Esophagus muscularis mucosa (tissue), 3 donors: ENCODE data around the gene ANKRD40CL.

Experiments used
- CTCF ChIP-seq, 3 experiments: fragments of 200-600 bp in 2 of 3; fragments of 450-650 bp in 1 of 3; sonication (generic) in 2 of 3; IDR thresholded peaks; one replicate each; pipeline ENCODE4 v1.5.1; 2017 to 2019; ENCODE audit warnings: antibody characterized with exemption in 3 of 3, mild to moderate bottlenecking in 2 of 3, moderate library complexity in 1 of 3
- POLR2A ChIP-seq: fragments of 450-650 bp; IDR thresholded peaks from one replicate; pipeline ENCODE4 v1.6.1; 2017; ENCODE audit warnings: antibody characterized with exemption, moderate library complexity, mild to moderate bottlenecking, low read depth
- POLR2AphosphoS5 ChIP-seq, 2 donors: sonication (generic); formaldehyde crosslinking; IDR thresholded peaks; one replicate each; pipeline ENCODE4 v1.6.1; 2017; ENCODE audit warnings: antibody characterized with exemption in 2 of 2

- no peak for TF ChIP-seq CTCF (IDR thresholded peaks at IDR 0.05)
- TF ChIP-seq POLR2AphosphoS5 (IDR thresholded peaks at IDR 0.05): no peak
- TF ChIP-seq POLR2A: no peak
These were observed 32.9 kb upstream of the ANKRD40CL start for GRCh38 chr17:50800196-50800700.
